Measurements from ENCODE around the gene HOXD3.

Gene HOXD3

GRCh38 chr2:176158186-176158591 is 1.1 kb downstream of the HOXD3 start:
- H3K27ac Mint-ChIP-seq, result peak overlapping the region; percentile 50
- H3K36me3 Mint-ChIP-seq (ENCODE audit: low read depth), result peaks cover 6% of the 10 kb centered on the region
- H3K9me3 Mint-ChIP-seq, result no peaks in the 10 kb centered on the region
- H3K27me3 Mint-ChIP-seq (ENCODE audit: low read depth), result peaks cover 92% of the 10 kb centered on the region
- no peak overlapping the region for H3K4me3 Mint-ChIP-seq
- H3K4me1 Mint-ChIP-seq (ENCODE audit: low read depth), result peaks cover 2% of the 10 kb centered on the region

GRCh38 chr2:176158855-176159662 is 2.0 kb downstream of the HOXD3 start:
- peaks cover 92% of the 10 kb centered on the region for H3K27me3 Mint-ChIP-seq (ENCODE audit: low read depth)
- no peak overlapping the region for H3K27ac Mint-ChIP-seq
- peaks cover 2% of the 10 kb centered on the region for H3K4me1 Mint-ChIP-seq (ENCODE audit: low read depth)
- H3K36me3 Mint-ChIP-seq (ENCODE audit: low read depth), result peaks cover 6% of the 10 kb centered on the region
- peaks cover under 1% of the 10 kb centered on the region for H3K9me3 Mint-ChIP-seq
- H3K4me3 Mint-ChIP-seq, result no peak overlapping the region

GRCh38 chr2:176159663-176160250 is 2.6 kb downstream of the HOXD3 start:
- H3K9me3 Mint-ChIP-seq, result peaks cover 3% of the 10 kb centered on the region
- no peak overlapping the region for H3K4me3 Mint-ChIP-seq
- peaks cover 6% of the 10 kb centered on the region for H3K36me3 Mint-ChIP-seq (ENCODE audit: low read depth)
- H3K27me3 Mint-ChIP-seq (ENCODE audit: low read depth), result peaks cover 92% of the 10 kb centered on the region
- peaks cover 2% of the 10 kb centered on the region for H3K4me1 Mint-ChIP-seq (ENCODE audit: low read depth)
- H3K27ac Mint-ChIP-seq, result no peak overlapping the region

GRCh38 chr2:176160251-176160985 is 3.3 kb downstream of the HOXD3 start:
- H3K36me3 Mint-ChIP-seq (ENCODE audit: low read depth), result peaks cover 6% of the 10 kb centered on the region
- peaks cover 2% of the 10 kb centered on the region for H3K4me1 Mint-ChIP-seq (ENCODE audit: low read depth)
- H3K9me3 Mint-ChIP-seq, result peaks cover 3% of the 10 kb centered on the region
- no peak overlapping the region for H3K27ac Mint-ChIP-seq
- H3K4me3 Mint-ChIP-seq, result no peak overlapping the region
- peaks cover 92% of the 10 kb centered on the region for H3K27me3 Mint-ChIP-seq (ENCODE audit: low read depth)

GRCh38 chr2:176160986-176161824 is 4.1 kb downstream of the HOXD3 start:
- Mint-ChIP-seq H3K36me3 (ENCODE audit: low read depth) (peaks cover 6% of the 10 kb centered on the region), H3K27ac (peak overlapping the region; percentile 65), H3K27me3 (ENCODE audit: low read depth) (peaks cover 92% of the 10 kb centered on the region), H3K4me3 (no peak overlapping the region), H3K9me3 (peaks cover 3% of the 10 kb centered on the region), H3K4me1 (ENCODE audit: low read depth) (peaks cover 2% of the 10 kb centered on the region)

GRCh38 chr2:176161825-176162626 is 4.9 kb downstream of the HOXD3 start:
- H3K27ac Mint-ChIP-seq, result peak overlapping the region; percentile 57
- peaks cover 6% of the 10 kb centered on the region for H3K36me3 Mint-ChIP-seq (ENCODE audit: low read depth)
- H3K27me3 Mint-ChIP-seq (ENCODE audit: low read depth), result peaks cover 94% of the 10 kb centered on the region
- H3K9me3 Mint-ChIP-seq, result peaks cover 3% of the 10 kb centered on the region
- H3K4me1 Mint-ChIP-seq (ENCODE audit: low read depth), result peaks cover 2% of the 10 kb centered on the region
- no peak overlapping the region for H3K4me3 Mint-ChIP-seq

GRCh38 chr2:176162911-176163671 is 6.0 kb downstream of the HOXD3 start:
- Mint-ChIP-seq H3K4me1 (ENCODE audit: low read depth) (no peaks in the 10 kb centered on the region), H3K9me3 (peaks cover 3% of the 10 kb centered on the region), H3K36me3 (ENCODE audit: low read depth) (peaks cover 4% of the 10 kb centered on the region), H3K27ac (no peak overlapping the region), H3K4me3 (no peak overlapping the region), H3K27me3 (ENCODE audit: low read depth) (peaks cover 94% of the 10 kb centered on the region)

GRCh38 chr2:176163672-176164056 is 6.6 kb downstream of the HOXD3 start:
- no peak overlapping the region for H3K4me3 Mint-ChIP-seq
- no peaks in the 10 kb centered on the region for H3K4me1 Mint-ChIP-seq (ENCODE audit: low read depth)
- peaks cover 3% of the 10 kb centered on the region for H3K9me3 Mint-ChIP-seq
- H3K27me3 Mint-ChIP-seq (ENCODE audit: low read depth), result peaks cover 89% of the 10 kb centered on the region
- H3K27ac Mint-ChIP-seq, result peak overlapping the region; percentile 57
- peaks cover 2% of the 10 kb centered on the region for H3K36me3 Mint-ChIP-seq (ENCODE audit: low read depth)

GRCh38 chr2:176164201-176164600 is 7.1 kb downstream of the HOXD3 start:
- Mint-ChIP-seq H3K9me3 (peaks cover 3% of the 10 kb centered on the region), H3K36me3 (ENCODE audit: low read depth) (peaks cover 2% of the 10 kb centered on the region), H3K27me3 (ENCODE audit: low read depth) (peaks cover 84% of the 10 kb centered on the region), H3K27ac (peak overlapping the region; percentile 57), H3K4me1 (ENCODE audit: low read depth) (no peaks in the 10 kb centered on the region), H3K4me3 (peak overlapping the region; percentile 14)

GRCh38 chr2:176164611-176165369 is 7.7 kb downstream of the HOXD3 start:
- peak overlapping the region; percentile 31 for H3K27ac Mint-ChIP-seq
- H3K36me3 Mint-ChIP-seq (ENCODE audit: low read depth), result peaks cover 2% of the 10 kb centered on the region
- peaks cover 3% of the 10 kb centered on the region for H3K9me3 Mint-ChIP-seq
- no peaks in the 10 kb centered on the region for H3K4me1 Mint-ChIP-seq (ENCODE audit: low read depth)
- no peak overlapping the region for H3K4me3 Mint-ChIP-seq
- peaks cover 84% of the 10 kb centered on the region for H3K27me3 Mint-ChIP-seq (ENCODE audit: low read depth)

GRCh38 chr2:176165370-176166050 is 8.4 kb downstream of the HOXD3 start:
- no peaks in the 10 kb centered on the region for H3K4me1 Mint-ChIP-seq (ENCODE audit: low read depth)
- H3K4me3 Mint-ChIP-seq, result no peak overlapping the region
- peaks cover 85% of the 10 kb centered on the region for H3K27me3 Mint-ChIP-seq (ENCODE audit: low read depth)
- H3K36me3 Mint-ChIP-seq (ENCODE audit: low read depth), result peaks cover 2% of the 10 kb centered on the region
- H3K9me3 Mint-ChIP-seq, result peaks cover 3% of the 10 kb centered on the region
- H3K27ac Mint-ChIP-seq, result peak overlapping the region; percentile 31

GRCh38 chr2:176166272-176166671 is 9.2 kb downstream of the HOXD3 start:
- Mint-ChIP-seq H3K27ac (no peak overlapping the region), H3K4me3 (no peak overlapping the region), H3K9me3 (peaks cover 3% of the 10 kb centered on the region), H3K27me3 (ENCODE audit: low read depth) (peaks cover 85% of the 10 kb centered on the region), H3K36me3 (ENCODE audit: low read depth) (peaks cover under 1% of the 10 kb centered on the region), H3K4me1 (ENCODE audit: low read depth) (no peaks in the 10 kb centered on the region)
